ENCODE measurements around the gene ATAD1.

ATAD1 gene

DNA sequence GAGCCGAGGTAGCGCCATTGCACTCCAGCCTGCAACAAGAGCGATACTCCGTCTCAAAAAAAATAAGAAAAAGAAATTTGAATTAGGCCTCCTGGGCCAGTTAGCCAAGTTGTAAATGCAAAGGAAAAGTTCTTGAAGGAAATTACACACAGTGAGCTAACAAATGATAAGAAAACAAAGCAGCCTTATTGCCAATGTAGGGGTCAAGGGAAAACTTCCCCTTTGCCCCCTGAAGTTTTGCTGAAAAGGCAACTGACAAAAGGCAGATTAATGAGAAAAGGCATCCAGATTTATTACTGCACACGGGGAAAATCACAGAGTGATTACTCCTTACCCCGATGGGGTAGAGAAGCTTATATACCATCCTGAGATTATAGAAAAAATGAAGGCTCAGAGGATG lies 88.1 kb downstream of the ATAD1 start:
- DNase-seq (ENCODE audit: extremely low spot score, insufficient read length, low read depth): no peak
- FAIRE-seq: no peak

DNA sequence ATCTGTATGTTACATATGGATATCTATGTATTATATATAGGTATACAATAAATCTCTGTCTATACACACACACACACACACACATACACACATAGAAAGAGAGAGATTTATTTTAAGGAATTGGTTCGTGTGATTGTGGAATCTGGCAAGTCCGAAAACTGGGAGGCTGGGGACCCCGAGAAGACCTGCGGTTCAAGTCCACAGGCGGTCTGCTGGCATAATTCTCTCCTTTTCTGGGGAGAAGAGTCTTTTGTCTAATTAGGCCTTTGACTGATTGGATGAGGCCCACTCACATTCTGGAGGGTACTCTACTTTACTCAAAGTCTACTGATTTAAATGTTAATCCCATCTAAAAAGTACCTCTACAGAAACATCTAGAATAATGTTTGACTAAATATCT lies 93.2 kb downstream of the ATAD1 start:
- DNase-seq (ENCODE audit: extremely low spot score, insufficient read length, low read depth): no peak
- FAIRE-seq: no peak

DNA sequence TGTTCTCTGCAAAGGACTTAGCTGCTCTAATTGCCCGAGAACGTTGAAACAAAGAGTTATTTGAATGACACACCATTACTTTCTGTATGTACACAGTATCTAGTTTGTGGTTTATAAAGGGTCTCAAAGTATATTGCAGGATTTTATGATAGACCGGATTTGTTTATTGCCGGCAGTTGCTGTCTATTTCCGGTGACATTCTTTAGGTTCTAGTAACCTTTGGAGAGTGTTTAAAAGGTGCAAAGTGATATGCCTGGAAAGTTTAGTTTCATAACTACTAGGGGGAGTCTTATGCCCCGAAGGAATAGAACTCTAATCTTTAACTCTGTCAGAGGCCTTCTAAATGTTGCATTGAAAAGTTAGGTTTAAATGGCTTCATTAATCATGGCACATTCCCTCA lies 94.5 kb downstream of the ATAD1 start:
- no peak for FAIRE-seq
- DNase-seq (ENCODE audit: extremely low spot score, insufficient read length, low read depth): no peak

DNA sequence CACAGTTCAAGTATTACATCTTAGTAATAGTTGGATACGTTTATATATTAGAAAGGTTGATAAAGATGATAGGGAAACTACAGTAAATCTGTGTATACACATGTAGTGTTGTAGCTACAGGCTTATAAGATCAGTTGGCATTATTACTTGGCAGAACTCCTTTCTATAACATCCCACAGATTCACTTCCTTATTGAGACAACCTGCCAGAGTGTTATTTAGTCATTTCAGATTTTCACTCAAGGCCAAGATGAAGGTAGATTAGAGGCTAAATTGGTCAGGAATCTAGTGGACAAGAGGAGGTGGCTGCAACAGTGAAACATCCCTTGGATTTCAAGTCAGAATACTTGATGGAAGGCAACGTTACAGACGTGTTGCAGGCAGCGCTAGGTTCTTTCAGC lies 95.3 kb downstream of the ATAD1 start:
- FAIRE-seq (no peak), DNase-seq (ENCODE audit: extremely low spot score, insufficient read length, low read depth) (no peak)

DNA sequence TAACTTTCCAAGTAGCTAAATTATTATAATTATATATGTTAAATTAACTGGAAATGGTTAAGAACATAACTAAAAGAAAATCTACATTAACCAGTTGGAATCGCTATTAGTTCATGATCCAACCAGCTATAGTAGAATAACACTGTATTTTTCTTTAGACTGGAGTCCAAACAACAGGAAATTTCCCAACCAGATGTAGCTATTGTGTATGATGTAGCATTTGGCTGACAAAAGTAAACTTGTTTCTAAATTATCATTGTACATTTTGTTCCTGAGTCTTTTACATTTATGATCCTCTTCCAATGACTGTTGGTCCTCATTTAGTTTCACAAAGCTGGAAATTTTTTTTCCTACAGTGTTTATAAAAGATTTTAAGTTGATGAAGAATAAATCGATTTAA lies 96.2 kb downstream of the ATAD1 start:
- DNase-seq (ENCODE audit: extremely low spot score, insufficient read length, low read depth) (no peak), FAIRE-seq (no peak)

DNA sequence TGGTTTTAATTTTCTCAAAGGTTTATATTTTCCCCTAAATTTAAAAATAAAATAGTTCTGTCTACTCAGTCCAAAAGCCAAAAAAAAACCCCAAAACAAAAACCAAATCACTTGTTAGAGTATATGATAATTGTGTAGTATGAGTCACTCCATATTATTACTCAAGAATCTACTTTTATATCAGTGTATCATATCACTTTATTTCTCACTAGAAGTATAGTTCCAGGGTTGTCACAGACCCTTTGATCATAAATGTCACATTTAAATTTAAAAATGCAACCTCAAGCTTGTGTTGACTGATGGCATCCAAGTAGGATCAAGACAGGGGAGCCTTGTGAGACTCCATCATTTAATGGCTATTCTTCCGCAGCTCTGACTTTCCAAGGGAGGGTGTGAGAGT lies 97.4 kb downstream of the ATAD1 start:
- DNase-seq (ENCODE audit: extremely low spot score, insufficient read length, low read depth) (no peak), FAIRE-seq (no peak)

DNA sequence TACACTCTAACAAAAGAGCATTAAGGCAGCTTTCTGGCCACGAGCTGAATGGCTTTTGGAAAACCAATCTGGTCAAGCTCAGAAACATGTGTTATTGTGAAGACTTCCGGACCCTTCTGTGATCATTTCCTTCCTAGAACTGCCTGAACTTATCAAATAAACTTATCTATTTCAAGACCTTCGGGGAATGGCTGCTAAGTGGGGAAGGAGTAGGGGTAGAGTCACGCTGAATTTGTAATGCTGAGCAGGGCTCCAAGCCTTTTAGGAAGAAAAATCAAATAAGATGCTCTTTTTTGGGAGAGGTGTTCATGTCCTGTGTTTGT lies 101.7 kb downstream of the ATAD1 start:
- DNase-seq (ENCODE audit: extremely low spot score, insufficient read length, low read depth) (no peak), FAIRE-seq (no peak)

DNA sequence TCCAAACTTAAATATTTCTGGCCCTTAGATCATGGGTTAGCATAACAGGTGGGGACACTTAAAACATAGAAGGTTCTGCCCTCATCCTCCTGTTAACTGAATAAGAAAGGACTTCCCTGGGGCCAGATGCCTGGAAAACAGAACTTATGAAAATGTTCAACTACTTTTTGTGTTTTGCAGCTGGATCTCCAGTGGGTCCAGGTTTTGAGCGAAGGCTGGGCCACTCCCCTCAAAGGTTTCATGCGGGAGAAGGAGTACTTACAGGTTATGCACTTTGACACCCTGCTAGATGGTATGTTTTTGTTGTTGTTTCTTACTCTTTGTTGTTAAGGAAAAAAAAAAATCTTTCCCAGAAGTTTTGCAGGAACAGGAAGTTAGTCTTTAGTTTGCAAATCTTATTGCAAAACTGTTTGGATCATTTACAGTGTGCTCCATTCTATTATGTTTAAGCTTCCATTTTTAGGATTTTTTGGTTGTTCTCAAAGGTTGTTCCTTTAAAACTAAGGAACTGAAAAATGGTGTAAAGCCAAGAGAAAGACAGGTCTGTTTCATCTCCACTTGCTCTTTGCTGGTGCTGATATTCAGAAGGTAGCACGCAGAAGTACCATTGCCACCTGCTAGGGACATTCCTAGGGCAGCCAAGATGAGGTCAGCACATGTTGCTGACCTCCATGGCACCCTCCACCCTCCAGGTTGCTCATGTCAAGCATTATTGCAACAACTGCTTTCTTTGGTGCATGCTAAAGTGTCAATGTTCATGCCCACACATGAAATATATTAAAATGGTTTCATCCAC lies 102.3 kb downstream of the ATAD1 start:
- no peak for DNase-seq (ENCODE audit: extremely low spot score, insufficient read length, low read depth)
- FAIRE-seq: no peak

DNA sequence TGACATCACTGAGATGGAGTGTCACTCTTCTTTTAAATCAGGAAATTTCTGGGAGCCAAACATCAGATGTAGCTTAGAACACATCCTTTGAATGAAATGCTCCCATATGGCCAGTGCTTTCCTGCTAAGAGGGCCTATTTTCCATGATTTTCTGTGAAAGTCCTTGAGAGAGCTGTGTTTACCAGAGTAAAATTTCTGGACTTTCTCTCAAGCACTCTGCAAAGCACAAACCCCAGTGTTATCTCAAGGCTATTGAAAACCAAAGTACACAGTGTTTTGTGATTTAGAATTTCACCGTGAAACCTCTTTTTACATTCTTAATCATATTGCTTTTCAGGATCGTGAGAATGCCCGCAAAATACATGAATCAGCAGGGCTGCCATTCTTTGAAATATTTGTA lies 104.3 kb downstream of the ATAD1 start:
- no peak for FAIRE-seq
- no peak for DNase-seq (ENCODE audit: extremely low spot score, insufficient read length, low read depth)

DNA sequence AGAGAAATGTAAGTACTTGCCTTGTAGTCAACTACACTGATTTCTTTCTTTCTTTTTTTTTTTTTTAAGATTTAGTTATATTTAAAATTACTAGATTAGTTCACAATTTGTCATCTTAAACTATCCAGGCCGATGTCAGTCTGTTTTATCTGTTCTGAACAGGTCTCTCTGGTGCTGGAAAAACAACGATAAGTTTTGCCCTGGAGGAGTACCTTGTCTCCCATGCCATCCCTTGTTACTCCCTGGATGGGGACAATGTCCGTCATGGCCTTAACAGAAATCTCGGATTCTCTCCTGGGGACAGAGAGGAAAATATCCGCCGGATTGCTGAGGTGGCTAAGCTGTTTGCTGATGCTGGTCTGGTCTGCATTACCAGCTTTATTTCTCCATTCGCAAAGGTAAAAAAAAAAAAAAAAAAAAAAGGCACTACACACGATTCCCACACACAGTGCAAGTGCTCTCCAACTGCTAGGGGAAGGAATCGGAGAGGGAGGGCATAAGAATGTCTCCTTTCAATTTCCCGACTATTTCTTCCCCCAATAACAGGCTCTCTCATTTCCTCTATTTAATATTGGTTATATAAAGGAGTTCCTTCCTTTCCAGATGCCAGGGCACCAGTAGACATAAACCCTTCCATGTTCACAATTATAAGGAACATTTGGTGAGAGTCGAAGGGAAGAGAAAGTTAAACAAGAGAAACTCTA lies 105.0 kb downstream of the ATAD1 start:
- no peak for FAIRE-seq
- no peak for DNase-seq (ENCODE audit: extremely low spot score, insufficient read length, low read depth)

DNA sequence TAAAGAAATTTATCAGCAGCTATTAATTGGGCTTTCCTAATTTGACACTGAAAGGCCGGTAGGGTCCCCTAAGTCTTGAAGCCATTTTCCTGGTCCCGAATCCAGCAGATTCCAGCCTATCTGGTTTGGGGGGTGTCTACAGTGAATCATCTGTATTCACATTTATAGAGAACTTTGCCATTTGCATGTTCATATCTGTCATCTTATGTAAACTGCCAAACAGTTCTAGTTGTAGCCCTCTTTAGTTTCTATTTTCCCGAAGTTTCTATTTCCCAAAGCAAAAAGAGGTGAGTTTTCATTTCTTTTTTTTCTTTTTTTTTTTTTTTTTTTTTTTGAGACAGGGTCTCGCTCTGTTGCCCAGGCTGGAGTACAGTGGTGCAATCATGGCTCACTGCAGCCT lies 110.8 kb downstream of the ATAD1 start:
- DNase-seq (ENCODE audit: extremely low spot score, insufficient read length, low read depth): no peak
- FAIRE-seq: no peak

DNA sequence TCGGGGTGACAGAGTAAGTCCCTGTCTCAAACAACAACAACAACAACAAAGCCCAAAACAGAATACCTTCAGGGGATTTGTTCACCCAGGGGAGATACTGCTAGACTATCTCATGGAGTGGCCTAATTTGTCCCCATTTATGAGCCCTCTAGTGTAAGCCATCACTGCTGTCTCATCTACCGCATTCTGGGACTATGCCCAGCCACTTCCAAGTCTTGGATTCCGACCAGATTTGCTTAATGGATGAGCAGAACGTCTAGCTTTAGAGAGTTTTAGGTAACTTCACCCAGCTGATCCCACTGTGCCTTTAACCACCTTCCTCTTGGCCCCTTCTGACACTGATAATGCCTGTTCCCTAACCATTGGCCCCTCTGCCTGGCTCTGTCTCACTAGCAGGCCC lies 111.3 kb downstream of the ATAD1 start:
- no peak for DNase-seq (ENCODE audit: extremely low spot score, insufficient read length, low read depth)
- FAIRE-seq: no peak

DNA sequence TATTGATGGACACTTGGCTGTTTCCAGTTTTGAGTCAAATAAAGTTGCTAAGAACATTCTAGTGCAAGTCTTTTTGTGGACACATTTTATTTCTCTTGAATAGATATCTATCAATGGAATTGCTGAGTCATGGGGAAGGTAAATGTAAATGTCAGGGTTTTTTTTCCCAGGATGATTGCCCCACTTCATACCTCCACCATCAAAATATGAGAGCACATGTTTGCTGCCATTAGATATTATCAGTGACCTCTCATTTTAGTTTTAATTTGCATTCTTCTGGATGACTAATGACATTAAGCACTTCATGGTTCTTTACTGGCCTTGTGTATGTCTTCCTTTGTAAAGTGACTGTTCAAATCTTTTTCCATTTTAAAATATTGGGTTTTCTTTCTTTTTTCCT lies 112.7 kb downstream of the ATAD1 start:
- no peak for DNase-seq (ENCODE audit: extremely low spot score, insufficient read length, low read depth)
- no peak for FAIRE-seq

DNA sequence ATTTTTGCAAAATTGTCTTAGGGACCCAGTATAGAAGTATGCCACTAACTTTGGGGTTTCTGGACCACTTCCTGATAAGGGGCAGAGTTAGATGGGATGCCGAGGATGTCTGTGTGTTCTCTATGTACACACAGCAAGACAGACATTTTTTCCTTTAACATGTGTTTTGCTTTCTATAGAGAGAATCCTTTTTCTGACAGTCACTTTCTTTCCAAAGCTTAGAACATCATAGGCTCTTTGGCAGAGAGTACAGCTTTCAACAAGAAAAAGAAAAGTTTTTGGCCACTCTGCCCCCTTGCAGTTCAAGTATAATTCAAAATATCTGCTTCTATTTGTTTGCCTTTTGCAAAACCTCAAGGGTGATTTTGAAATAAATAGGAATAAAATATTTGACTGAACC lies 114.3 kb downstream of the ATAD1 start:
- FAIRE-seq: no peak
- no peak for DNase-seq (ENCODE audit: extremely low spot score, insufficient read length, low read depth)

DNA sequence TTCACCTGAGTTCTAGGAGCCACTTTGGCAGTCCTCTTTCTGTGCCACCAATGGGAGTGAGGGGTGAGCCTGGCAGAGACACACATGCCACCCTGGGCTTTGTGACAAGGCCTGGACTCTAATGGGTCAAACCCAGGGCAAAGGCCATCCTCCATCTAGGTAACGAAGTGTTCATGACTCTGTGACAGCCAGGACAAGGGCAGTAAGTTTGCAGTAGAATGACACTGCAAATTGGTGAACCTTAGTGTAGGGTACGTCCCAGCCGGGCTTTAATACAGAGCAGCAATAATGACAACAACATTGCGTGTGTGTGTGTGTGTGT lies 115.1 kb downstream of the ATAD1 start:
- DNase-seq (ENCODE audit: extremely low spot score, insufficient read length, low read depth) (no peak), FAIRE-seq (no peak)

DNA sequence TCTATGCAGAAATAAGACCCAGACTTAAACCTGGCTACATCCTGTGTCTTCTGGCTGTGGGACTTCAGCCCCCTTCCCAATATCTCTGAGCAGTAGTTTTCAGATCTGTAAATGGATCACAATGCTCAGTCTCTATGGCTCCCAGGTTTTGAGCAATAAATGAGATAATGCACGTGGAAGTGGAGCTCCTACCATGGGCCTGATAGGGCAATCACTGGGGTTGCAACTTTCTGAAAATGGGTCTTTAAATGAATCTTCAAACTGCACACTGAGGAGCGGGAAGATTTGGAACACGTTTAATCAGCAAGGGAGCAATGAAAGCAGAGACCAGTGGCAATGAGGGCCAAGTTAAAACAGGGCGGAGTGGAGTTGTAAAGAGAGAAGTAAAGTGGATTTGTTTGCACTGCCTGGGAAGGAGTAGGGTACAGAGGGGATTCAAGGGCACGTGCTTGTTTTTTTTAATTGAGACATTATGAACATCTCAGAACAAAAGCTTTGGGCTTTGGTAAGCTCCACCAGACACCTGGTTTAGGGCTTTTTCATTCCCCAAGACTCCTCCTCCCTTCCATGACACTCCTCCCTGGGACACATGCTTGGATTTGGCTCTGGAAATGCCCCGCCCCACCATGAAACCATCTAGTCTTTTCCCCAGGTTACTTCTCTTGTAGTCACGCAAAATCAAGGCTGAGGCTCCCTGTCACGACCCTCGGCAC lies 115.6 kb downstream of the ATAD1 start:
- no peak for DNase-seq (ENCODE audit: extremely low spot score, insufficient read length, low read depth)
- no peak for FAIRE-seq
